Putamen (tissue), 1 donor: ENCODE results near the gene TXNL4A.

ENCODE experiments used
- DNase-seq: peaks from one replicate; pipeline ENCODE4 v3.0.0-alpha.2; 2016; ENCODE audit warnings: low spot score

The TXNL4A gene

DNA sequence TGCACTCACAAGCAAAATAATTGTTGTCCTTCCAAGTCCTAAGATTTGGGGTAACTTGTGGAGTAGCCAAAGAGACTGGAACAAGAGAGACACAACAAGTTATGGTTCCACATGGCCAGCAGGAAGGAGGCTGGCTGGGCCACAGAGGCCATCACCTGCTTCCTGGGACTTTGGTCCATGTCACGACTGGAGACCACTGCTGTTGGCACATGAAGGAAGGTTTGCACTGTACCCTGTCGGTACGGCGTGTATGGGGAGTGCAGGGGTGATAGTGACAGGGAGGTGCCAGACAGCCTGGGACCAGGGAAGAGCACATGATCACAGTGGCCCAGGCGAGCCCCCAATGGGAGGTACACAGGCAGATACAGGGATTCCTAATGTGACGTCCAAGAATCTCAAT, 52.4 kb downstream of the TXNL4A start:
- DNase-seq = no peak

DNA sequence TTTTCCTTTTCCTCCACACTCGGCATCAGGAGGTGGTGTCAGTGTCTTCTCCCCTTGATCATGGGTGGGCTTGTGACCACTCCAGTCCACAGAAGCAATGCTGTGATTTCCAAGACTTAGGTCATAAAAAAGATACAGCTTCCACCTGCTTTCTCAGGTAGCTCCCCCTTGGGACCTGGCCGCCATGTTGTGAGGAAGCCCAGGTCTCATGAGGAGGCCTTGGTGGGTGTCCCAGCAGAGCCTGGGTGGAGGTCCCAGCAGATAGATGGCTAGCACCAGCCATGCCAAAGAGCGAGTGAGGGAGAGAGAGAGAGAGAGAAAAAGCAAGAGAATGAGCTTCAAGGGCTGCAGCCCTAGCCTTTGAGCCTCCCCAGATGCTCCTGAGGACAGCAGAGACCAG, 52.9 kb downstream of the TXNL4A start:
- DNase-seq = no peak

DNA sequence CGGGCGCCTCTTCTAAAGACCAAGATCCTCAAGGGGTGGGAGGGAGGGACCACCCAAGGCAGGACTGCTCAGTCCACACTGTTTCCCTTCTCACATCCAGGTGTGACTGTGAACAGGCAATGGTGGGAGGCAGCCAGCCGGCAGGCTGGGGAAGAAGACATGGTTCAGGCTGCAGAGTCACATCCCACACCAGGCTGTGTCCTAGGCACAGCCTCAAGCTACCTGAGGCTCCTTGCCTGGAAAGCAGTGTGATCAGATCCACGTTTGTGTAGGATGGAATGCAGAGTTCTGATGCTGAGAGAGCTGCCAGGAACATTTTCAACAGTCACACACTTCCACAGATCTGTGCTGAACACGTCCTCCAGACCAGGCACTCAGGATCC, 53.3 kb downstream of the TXNL4A start:
- DNase-seq = peak; percentile 57

DNA sequence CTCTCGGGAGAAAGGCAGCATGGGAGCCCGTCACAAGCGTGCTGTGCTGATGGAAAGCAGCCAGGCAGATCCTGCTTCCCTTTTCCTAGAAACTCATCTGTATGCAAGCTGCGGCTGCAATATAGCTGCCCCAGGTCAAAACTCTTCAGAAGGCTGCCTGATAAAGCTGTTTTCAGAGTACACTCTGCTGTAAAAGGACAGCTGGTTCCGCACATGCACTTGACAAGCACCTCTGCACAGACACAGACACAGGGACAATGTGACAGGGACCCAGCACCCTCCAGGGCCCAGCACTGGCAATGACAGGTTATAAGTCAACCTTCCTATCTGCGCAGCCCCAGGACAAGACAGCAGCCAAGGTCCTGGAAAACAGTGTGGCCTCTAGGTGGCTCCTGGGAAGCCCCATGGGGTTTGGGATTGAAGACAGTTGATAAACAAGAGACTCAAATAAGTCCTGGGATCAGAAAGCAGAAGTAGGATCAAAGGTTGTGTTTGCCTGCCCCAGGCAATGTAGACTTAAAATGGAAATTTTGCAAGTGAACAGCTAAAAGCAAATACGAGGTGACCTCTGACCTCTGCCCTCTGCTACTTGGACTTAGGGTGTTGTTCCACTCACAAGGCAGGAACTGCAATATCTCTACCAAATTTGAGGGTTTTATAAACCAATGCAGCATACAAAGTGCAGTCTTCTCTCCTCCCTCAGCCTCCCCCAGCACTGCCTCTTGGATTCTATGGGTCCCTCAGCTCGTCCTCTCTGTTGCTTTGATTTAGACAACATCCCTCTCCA, 53.9 kb downstream of the TXNL4A start:
- DNase-seq = no peak

DNA sequence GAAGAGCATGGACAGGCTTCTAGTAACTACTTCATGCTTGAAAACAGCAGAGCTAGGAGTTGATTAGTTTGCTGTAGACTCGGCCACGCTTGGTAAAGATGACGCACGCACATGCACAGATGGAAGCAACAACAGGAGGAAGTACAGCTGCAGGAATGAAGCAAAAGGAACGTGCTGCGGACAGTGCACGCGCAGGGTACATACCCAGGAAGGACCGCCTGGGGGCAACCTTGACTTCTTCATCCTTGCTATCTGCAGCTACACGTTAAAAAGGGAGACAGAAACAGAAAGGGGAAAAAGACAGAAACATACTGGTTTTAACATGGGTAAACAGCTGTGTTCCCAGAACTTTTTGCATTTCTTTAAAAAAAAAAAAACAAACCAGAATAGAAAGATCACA, 54.6 kb downstream of the TXNL4A start:
- DNase-seq = no peak

DNA sequence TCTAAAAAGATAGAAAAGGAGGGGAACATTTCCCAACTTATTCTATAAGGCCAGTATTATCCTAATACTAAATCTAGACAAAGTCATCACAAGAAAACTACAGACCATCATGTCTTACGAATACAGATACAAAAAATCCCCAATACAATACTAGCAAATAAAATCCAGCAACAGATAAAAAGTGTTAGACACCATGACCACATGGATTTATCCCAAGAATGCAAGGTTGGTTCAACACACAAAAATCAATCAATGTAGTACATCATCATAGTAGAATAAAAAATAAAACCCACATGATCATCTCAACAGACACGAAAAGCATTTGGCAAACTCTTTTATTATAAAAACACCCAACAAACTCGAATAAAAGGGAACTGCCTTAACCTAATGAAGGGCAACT, 55.5 kb downstream of the TXNL4A start:
- no peak for DNase-seq

DNA sequence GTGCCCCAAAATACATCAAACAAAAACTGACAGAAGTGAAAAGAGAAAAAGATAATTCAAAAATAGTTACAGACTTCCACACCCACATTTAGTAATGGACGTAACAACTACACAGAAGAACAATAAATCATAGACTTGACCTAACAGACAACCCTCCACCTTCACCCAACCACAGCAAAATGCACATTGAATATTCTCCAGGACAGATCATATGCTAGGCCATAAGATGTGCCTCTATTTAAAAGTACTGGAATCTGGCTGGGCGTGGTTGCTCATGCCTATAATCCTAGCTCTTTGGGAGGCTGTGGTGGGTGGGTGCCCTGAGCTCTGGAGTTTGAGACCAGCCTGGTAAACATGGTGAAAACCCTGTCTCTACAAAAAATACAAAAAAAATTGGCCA, 56.9 kb downstream of the TXNL4A start:
- no peak for DNase-seq

DNA sequence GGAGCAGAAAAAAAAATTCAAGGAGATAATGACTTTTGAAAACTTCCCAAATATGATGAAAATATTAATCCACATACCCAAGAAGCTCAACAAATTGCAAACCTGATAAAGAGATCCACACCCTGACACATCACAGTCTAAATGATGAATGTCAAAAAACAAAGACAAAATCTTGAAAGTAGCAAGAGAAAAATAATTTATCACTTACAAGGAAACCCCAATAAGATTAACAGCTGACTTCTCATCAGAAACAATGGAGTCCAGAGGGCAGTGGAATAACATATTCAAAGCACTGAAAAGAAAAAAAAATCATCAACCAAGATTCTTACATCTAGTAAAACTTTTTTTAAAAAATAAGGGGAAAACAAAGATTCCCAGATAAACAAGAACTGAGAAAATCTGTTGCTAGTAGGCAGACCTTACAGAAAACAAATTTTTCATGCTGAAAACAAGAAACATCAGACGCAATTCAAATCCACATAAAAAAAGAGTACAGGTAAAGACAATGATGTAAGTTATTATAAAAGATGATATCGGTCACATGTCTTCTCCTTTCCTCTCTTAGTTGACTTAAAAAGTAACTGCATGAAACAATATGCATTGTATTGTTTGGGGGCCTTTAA, 58.2 kb downstream of the TXNL4A start:
- DNase-seq = no peak

DNA sequence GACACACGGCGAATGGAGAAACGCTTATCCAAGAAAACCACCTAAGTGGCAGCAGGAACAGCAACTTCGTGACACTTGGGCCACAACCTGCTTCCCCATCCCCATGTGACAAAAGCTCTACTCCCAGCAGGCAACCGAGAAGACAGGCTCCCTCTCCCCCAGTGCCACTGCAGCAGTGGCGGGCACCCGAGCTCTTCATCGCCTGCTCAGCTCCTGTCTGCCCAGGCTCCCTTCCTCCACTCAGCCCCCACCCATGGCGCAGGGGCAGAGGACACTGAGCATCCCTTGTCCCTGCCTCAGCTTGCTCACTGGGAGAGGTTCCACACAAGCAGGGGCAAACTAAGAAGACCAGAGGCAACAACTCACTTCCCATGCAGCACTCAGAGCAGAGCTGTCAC, 59.8 kb downstream of the TXNL4A start:
- DNase-seq = no peak

DNA sequence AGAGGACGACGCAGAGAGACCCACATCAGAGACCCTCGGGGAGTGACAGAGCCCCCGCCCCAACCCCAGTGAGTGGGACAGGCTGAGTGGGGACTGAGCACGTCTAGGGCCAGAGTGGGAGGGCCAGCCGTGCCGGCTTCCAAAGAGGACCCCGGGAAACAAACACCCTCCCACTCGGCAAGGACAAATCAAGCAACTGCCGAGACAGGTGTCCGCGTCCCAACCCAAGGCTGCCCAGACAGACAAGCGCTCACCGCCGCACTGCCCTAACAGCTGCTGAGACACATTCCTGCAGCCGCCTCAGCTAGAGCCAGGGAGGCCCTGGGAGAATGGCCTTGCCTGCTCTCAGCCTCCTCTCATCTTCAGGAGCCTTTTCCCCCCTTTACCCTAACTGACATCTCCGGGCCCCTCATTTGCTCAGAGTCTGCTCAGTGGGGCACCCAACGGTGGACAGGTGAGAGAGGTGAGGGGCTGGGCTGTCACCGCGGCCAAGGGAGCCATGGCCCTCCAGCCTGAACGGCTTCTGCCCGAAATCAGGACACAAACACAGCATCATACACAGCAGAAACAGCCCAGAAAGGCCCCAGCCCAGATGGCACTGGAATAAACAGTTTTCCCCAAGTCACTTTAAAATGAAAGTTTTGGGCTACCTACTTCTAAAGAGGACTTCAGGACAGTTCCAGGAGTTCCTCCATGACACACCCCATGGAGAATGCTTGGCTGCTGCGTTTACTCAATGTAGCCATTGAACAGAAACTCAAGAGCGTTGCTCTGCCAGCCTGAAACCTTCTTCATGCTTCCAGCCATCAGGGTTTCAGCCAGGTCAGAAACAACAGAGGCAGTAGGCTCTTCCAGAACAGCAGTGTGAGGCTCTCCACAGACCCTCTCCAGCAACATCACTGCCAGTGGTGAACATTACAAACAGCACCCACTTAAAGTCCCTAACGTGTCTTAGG, 60.5 kb downstream of the TXNL4A start:
- DNase-seq = no peak

DNA sequence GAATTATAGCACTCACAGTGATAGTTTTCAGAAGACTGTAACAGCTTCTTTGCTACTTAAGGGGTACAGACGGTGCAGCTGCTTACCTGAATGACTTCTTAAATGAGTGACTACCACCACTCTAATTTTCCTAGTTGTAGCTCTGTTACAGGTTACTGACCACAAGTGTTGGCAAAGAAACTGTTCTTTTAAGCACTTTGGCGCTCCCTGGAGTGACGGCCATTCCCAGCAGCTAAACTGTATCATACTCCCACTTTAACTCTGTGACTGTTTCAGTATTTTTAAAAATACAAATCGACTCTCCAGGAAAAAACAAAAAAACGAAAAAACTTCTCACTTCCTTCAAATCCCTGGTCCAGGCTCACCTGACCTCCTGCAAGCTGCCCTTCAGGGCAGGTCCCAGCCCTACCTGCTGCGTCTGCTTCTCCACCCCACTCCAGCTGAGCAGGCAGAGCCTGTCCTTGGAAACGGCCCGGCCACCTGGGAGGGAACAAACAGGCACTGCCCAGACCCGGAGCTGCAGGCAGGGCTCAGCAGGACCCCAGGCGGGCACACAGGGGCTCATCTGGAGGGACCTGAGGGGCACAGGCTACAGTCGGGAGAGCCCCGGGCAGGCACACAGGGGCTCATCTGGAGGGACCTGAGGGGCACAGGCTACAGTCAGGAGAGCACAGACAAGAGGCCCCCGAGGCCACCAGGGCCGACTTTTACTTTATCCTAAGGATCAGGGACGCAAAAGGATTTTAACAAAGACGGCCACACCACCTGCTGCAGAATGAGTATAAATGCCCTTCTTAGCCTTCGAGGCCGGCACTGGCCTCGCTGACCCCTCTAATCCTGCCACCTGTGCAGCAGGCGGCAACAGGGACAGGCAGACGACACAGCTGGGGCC, 61.4 kb downstream of the TXNL4A start:
- no peak for DNase-seq

DNA sequence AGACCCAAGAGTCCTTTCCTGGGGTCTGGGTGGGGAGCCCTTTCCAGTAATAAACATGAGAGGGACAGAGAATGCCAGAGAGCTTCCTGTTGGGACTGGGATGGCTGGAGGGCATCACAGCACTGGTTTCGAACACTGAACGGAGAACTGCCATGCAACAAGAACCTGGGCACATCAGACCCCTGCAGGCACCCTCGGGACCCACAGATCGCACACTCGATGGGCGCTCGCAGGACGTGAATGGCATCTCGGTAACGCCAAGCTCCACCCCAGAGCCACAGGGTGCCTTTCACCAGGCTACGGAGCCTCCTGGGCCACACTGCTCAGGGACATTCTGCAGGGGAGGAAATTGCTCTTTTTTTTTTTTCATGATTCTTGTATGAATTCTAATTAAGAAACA, 62.1 kb downstream of the TXNL4A start:
- DNase-seq = no peak

DNA sequence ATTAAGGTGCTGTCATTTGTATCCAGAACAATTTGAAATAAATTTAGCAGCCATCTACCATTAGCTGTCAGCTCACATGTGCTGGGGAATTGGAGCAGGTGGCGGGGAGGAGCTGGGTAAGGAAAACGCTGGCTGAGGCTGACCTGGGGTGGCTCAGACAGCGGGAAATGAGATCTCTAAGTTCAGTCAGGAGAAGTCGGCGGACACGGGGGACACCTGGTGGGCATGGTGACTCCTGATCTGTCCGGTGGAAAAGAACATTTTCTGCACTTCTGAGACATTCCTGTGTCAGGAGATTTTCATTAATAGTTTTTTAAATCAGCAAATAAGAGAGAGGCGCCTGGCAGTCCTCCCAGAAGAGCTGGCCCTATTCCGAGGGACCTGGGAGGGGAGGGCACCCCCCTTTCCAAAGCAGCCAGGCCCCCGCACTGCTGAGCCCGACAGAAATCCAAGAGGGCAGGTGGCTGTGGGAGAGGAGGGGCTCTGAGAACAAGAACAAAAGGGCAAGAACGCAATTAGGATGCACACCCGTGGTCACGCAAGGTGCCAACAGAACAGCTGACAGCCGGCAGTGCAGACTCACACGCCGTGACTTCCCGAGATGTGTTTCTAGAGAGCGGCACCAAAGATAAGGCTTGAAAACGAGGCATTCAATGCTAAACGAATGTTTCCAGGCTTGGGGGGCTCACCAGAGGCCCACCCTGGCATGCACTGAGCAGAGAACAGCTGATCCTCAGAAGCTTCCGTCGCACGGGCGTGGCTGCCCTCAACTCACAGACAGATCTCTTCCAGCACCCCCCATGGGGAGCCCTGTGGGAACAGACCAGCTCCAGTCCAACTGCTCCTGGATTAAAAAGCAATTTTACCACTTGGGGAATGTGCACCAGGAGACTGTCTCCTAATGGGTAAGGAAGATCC, 63.3 kb downstream of the TXNL4A start:
- DNase-seq = peak; percentile 69

DNA sequence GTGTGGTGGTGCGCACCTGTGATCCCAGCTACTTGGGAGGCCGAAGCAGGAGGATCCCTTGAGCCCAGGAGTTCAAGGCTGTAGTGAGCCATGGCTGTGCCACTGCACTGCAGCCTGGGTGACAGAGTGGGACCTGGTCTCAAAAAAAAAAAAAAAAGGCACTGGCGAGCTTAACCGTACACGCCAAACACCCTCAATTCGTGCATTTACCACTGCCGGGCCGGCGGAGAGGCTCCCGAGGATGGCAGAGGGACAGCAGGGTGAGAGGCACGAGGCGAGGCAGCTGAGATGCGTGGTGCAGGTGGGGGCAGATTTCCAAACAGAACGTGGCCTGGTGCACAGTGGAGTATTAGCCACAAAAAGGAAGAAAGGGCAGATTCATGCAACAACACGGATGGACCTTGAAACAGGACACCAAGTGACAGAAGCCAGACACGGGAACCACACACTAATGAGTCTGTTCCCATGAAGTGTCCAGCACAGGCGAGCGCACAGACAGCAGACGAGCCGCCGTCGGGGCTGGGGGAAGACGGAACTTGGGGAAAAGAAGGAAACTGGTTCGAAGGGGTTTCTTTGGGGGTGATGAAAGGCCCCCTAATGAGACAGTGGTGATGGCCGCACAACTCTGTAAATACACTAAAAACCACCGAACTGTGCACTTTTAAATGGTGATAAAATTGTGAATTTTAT, 64.3 kb downstream of the TXNL4A start:
- DNase-seq = no peak

DNA sequence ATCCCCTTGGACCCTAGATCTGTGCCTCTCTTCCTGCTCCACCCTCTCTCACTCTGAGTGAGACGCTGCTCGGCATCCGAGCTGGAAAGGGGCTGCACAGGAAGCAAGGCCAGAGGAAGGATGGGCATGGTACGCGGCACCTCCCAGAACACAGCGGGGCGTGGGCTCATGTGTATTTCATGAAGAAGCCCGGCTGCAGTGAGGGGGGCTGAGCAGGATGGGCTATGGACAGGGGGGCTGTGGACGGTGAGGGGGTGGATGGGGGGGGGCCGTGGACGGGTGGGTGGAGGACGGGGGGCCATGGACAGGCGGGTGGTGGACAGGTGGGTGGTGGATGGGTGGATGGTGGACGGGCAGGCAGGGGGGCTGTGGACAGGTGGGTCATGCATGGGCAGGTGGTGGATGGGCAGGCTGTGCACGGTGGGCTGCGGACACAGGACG, 65.4 kb downstream of the TXNL4A start:
- DNase-seq = no peak

DNA sequence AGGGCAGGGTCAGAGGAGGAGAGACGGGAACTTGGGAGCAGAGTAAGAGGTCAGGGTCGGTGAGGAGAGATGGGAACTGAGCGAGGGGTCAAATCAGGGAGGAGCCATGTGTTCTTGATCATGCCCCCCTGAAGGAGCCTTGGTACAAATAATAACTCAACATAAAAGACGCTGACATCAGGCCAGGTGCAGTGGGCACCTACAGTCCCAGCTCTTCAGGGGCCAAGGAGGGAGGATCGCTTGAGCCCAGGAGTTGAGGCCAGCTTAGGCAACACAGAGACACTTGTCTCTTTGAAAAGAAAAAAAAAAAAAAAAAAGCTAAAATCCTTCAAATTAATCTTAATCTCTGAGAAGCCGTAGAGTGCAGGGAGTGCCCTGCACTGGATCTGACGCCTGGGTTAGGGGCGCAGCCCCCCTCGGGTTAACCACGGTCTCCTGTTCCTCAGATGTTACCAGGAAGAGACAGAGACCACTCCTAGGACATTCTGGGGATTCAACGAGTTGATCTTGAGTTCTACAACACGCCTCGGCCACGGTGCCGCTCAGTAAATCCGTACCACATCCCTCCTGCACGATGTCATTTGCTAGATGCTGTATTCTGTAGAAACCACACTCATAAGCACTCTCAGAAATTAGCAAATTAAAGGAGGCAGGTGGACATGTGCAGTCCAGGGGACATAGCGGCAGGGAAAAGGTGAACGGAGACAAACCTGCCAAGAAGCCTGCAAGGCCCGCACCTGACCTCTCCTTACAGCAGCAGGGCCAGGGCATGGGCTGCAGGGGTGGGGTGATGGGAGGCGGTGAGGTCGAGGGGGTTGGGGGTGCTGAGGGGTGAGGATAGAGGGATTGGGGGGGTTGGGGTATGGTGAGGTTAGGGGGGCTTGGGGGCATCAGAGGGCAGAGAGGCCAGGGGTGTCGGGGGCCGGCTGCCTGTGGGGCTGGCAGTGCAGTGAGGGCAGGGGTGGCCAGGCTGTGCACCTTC, 66.1 kb downstream of the TXNL4A start:
- DNase-seq = no peak
